Keratinocyte (primary cell): ENCODE measurements around the gene UBAP1. TPM values are rescaled to one million over a fixed set of nuclear protein-coding genes. Genes with fewer than 3 reads are reported as not detected.

Experiments used
- DNase-seq: peaks from one replicate; pipeline ENCODE4 v3.0.0-alpha.2; 2011; ENCODE audit warnings: low read depth, missing footprints, low spot score
- FAIRE-seq: peaks from 2 replicates; lab custom pipeline; 2011; peaks lifted over from hg19 to GRCh38; lab: Jason Lieb, UNC
- H2AFZ ChIP-seq: 2 replicates; pipeline ENCODE4 v1.6.0; 2012; ENCODE audit warnings: low read length, control low read depth, inconsistent platforms; ENCODE audit not compliant: control insufficient read depth
- H3K27ac ChIP-seq: 2 replicates; pipeline ENCODE4 v1.5.1; 2011; ENCODE audit warnings: low read length; ENCODE audit not compliant: control insufficient read depth, insufficient read depth
- H3K27me3 ChIP-seq: 3 replicates; pipeline ENCODE4 v1.6.0; 2011; ENCODE audit warnings: low read length; ENCODE audit not compliant: control insufficient read depth, insufficient read depth; ENCODE audit errors: extremely low read depth
- H3K36me3 ChIP-seq, 2 experiments: 2 replicates in 1 of 2; 3 replicates in 1 of 2; pipeline ENCODE4 v1.5.1; 2011; ENCODE audit warnings: low read length in 2 of 2, mild to moderate bottlenecking in 1 of 2; ENCODE audit not compliant: control insufficient read depth in 2 of 2, insufficient read depth in 2 of 2; ENCODE audit errors: extremely low read depth in 1 of 2
- H3K4me1 ChIP-seq: 3 replicates; pipeline ENCODE4 v1.5.1; 2011; ENCODE audit warnings: low read length; ENCODE audit not compliant: control insufficient read depth, insufficient read depth; ENCODE audit errors: extremely low read depth
- H3K4me2 ChIP-seq: 3 replicates; pipeline ENCODE4 v1.6.0; 2011; ENCODE audit warnings: low read depth, low read length; ENCODE audit not compliant: control insufficient read depth, insufficient read depth; ENCODE audit errors: extremely low read depth
- H3K4me3 ChIP-seq, 3 experiments: fragments of 200-600 bp in 1 of 3; sonication (generic) in 1 of 3; 2 replicates in 2 of 3; 3 replicates in 1 of 3; pipeline ENCODE4 v1.5.1; 2011 to 2016; ENCODE audit warnings: low read length in 3 of 3, mild to moderate bottlenecking in 3 of 3, control low read depth in 2 of 3, inconsistent platforms in 1 of 3, low read depth in 1 of 3, mixed read lengths in 1 of 3, mixed run types in 1 of 3, moderate library complexity in 1 of 3; ENCODE audit not compliant: control insufficient read depth in 2 of 3, insufficient read depth in 2 of 3; ENCODE audit errors: extremely low read depth in 1 of 3
- H3K79me2 ChIP-seq: 2 replicates; pipeline ENCODE4 v1.6.0; 2012; ENCODE audit warnings: low read length; ENCODE audit not compliant: control insufficient read depth, insufficient read depth
- H3K9ac ChIP-seq: 3 replicates; pipeline ENCODE4 v1.6.0; 2011; ENCODE audit warnings: low read length; ENCODE audit not compliant: control insufficient read depth, insufficient read depth; ENCODE audit errors: extremely low read depth
- H3K9me1 ChIP-seq: 3 replicates; pipeline ENCODE4 v1.6.0; 2011; ENCODE audit warnings: low read length; ENCODE audit not compliant: control insufficient read depth, insufficient read depth; ENCODE audit errors: extremely low read depth
- H3K9me3 ChIP-seq: 2 replicates; pipeline ENCODE4 v1.5.1; 2012; ENCODE audit warnings: low read depth, low read length; ENCODE audit not compliant: control insufficient read depth
- H4K20me1 ChIP-seq: 3 replicates; pipeline ENCODE4 v1.6.0; 2011; ENCODE audit warnings: low read length; ENCODE audit not compliant: control insufficient read depth, insufficient read depth; ENCODE audit errors: extremely low read depth
- EZH2 ChIP-seq: IDR thresholded peaks from one replicate; pipeline ENCODE4 v1.6.1; 2012; ENCODE audit warnings: inconsistent platforms, mild to moderate bottlenecking, low read length, moderate library complexity
- dilution Hi-C: fragments of 300-500 bp; cut with MboI; formaldehyde crosslinking; loops from one replicate; pipeline ENCODE4 v1.7.0; 2020; ENCODE audit warnings: low sequenced_read_pairs; ENCODE audit not compliant: extremely low pct_ligation_motif_present
- polyA plus RNA-seq, 5 experiments: library from polyadenylated mRNA; depleted of rRNA in 3 of 5; stranded (reverse) in 3 of 5; stranded (forward) in 1 of 5; unstranded in 1 of 5; fragments of >200 nt; gene quantifications; 1 replicate in 1 of 5; 2 replicates in 3 of 5; 3 replicates in 1 of 5; pipeline versions ENCODE4 v1.2.1 to v1.2.3, GENCODE V29; 2011 to 2012; ENCODE audit warnings: missing spikeins in 2 of 5, low read depth in 1 of 5, low replicate concordance in 1 of 5
- TF ChIP-seq, protein P1 (sequence below), 3 experiments: IDR thresholded peaks in 1 of 3; conservative IDR thresholded peaks in 1 of 3; optimal IDR thresholded peaks in 1 of 3; 2 replicates in 2 of 3; 3 replicates in 1 of 3; pipeline versions ENCODE3 to v1.5.1; 2011; ENCODE audit warnings: low read length in 3 of 3, mild to moderate bottlenecking in 3 of 3, moderate library complexity in 2 of 3, control low read depth in 1 of 3, inconsistent platforms in 1 of 3; ENCODE audit not compliant: insufficient read depth in 2 of 3; ENCODE audit errors: extremely low read depth in 1 of 3

The UBAP1 gene
- polyA plus RNA-seq, 1 donor (not counting 4 experiments of a cell fraction or from before 2014, with no cell fraction given), result 81.8 TPM

DNA sequence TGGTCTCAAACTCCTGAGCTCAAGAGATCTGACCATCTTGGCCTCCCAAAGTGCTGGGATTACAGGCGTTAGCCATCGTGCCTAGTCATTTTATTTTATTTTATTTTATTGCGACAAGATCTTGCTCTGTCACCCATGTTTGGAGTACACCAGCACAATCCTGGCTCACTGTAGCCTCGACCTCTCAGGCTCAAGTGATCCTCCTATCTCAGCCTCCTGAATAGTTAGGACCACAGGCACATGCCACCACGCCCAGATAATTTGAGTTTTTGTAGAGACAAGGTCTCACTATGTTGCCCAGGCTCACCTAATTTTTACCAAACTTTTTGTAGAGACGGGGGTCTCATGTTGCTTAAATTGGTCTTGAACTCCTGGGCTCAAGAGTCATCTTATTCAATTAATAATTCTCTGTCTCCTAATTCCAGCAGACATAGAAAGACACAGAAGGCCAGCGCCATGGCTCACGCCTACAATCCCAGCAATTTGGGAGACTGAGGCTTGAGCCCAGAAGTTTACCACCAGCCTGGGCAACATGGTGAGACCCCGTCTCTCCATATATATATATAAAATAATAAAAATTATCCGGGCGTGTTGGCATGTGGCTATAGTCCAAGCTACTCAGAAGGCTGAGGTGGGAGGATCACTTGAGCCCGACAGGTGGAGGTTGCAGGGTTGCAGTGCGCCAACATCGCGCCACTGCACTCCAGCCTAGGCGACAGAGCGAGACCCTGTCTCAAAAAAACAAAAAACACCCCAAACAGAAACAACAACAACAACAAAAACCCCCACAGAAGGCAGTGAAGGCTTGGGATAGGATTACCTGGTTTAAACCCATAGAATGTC lies 1.0 kb upstream of the UBAP1 start:
- H3K27ac ChIP-seq, result peak overlapping the region; percentile 95
- H3K9me1 ChIP-seq, result no peaks in the 10 kb centered on the region
- H3K4me2 ChIP-seq, result peak overlapping the region; percentile 94
- H2AFZ ChIP-seq, result peak overlapping the region; percentile 93
- H3K9ac ChIP-seq, result peak overlapping the region; percentile 98
- H3K4me1 ChIP-seq, result peaks cover 17% of the 10 kb centered on the region
- no peak for FAIRE-seq
- DNase-seq, result no peak
- dilution Hi-C loops, result no loop called here
- H3K9me3 ChIP-seq, result no peaks in the 10 kb centered on the region
- no peaks in the 10 kb centered on the region for H3K27me3 ChIP-seq
- peaks cover 46% of the 10 kb centered on the region for H3K79me2 ChIP-seq
- peak overlapping the region; percentile 89 to 97 (median 91) for H3K4me3 ChIP-seq
- TF ChIP-seq, protein P1, sequence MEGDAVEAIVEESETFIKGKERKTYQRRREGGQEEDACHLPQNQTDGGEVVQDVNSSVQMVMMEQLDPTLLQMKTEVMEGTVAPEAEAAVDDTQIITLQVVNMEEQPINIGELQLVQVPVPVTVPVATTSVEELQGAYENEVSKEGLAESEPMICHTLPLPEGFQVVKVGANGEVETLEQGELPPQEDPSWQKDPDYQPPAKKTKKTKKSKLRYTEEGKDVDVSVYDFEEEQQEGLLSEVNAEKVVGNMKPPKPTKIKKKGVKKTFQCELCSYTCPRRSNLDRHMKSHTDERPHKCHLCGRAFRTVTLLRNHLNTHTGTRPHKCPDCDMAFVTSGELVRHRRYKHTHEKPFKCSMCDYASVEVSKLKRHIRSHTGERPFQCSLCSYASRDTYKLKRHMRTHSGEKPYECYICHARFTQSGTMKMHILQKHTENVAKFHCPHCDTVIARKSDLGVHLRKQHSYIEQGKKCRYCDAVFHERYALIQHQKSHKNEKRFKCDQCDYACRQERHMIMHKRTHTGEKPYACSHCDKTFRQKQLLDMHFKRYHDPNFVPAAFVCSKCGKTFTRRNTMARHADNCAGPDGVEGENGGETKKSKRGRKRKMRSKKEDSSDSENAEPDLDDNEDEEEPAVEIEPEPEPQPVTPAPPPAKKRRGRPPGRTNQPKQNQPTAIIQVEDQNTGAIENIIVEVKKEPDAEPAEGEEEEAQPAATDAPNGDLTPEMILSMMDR (optimal IDR thresholded peaks at IDR 0.05 in 1 of 3, IDR thresholded peaks at IDR 0.05 in 1 of 3, conservative IDR thresholded peaks at IDR 0.05 in 1 of 3; ENCODE audit: extremely low read depth in 1 of 3, insufficient read depth in 2 of 3, low read length in 3 of 3), result no peak
- no peak for TF ChIP-seq EZH2
- H4K20me1 ChIP-seq, result no peaks in the 10 kb centered on the region
- H3K36me3 ChIP-seq, result no peaks in the 10 kb centered on the region

DNA sequence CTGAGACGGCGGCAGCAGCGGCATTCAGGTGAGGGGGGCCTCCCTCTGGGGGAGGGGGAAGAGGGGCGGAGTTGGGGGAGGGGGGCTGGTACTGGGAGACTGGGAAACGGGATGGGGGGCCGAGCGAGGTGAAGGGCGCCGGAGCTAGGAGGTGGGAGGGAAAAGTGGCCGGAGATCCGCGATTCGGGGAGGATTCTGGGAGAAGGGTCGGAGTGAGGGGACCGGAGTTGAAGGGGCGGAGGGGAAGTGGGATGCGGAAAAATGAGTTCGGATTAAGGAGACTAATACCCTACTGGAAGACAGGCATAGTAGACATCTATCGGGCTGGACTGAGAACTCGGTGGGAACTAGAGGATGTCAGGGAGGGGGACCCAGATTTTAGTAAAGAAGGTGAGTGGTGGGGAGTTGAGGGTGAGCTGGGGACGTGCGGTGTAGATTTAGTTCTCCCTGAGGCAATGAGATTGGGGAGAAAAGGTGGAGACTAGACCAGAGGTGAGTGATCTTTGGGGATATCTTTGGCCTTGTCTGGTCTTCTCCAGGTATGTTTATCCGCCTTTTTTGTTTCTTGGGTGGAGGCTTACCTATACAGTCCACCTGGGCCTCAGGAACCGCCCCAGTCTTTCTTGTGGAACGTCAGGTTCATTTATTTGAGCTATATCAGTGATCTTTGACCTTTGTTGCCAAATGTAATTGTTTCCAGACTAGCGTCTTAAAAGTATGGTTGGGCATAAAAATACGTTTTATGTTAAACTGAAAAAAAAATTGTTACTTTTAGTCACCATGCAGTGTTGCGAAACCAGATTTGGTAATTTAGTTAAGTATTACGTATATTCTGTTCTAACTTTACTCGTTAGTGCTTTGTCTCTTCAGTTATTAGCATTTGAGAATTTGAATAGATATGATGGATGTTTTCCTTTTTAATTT lies 632 bp downstream of the UBAP1 start:
- H3K79me2 ChIP-seq, result peaks cover 59% of the 10 kb centered on the region
- FAIRE-seq, result no peak
- peak overlapping the region; percentile 29 for H2AFZ ChIP-seq

More for the DNA sequence above, 632 bp downstream of the UBAP1 start:
- H3K9me1 ChIP-seq, result no peaks in the 10 kb centered on the region
- H3K4me2 ChIP-seq, result peak overlapping the region; percentile 68
- dilution Hi-C loops, result no loop called here
- peaks cover 17% of the 10 kb centered on the region for H3K4me1 ChIP-seq
- DNase-seq, result no peak
- H3K36me3 ChIP-seq, result no peaks in the 10 kb centered on the region
- H4K20me1 ChIP-seq, result no peaks in the 10 kb centered on the region
- H3K27me3 ChIP-seq, result no peaks in the 10 kb centered on the region
- H3K9me3 ChIP-seq, result no peaks in the 10 kb centered on the region
- H3K9ac ChIP-seq, result peak overlapping the region; percentile 98
- peak overlapping the region; percentile 95 for H3K27ac ChIP-seq
- peak overlapping the region; percentile 89 to 97 (median 91) for H3K4me3 ChIP-seq
- no peak for TF ChIP-seq EZH2
- TF ChIP-seq, protein P1 (optimal IDR thresholded peaks at IDR 0.05 in 1 of 3, IDR thresholded peaks at IDR 0.05 in 1 of 3, conservative IDR thresholded peaks at IDR 0.05 in 1 of 3; ENCODE audit: extremely low read depth in 1 of 3, insufficient read depth in 2 of 3, low read length in 3 of 3), result no peak
